HS-27A (cell line): ENCODE data around the gene LCE1C.
A peak's percentile ranks its signal among the peaks of the same experiment; 100 is the strongest.

Experiments used
- DNase-seq: peaks from one replicate; pipeline ENCODE4 v3.0.0-alpha.2; 2012; ENCODE audit warnings: low read depth, missing footprints

Gene LCE1C

DNA sequence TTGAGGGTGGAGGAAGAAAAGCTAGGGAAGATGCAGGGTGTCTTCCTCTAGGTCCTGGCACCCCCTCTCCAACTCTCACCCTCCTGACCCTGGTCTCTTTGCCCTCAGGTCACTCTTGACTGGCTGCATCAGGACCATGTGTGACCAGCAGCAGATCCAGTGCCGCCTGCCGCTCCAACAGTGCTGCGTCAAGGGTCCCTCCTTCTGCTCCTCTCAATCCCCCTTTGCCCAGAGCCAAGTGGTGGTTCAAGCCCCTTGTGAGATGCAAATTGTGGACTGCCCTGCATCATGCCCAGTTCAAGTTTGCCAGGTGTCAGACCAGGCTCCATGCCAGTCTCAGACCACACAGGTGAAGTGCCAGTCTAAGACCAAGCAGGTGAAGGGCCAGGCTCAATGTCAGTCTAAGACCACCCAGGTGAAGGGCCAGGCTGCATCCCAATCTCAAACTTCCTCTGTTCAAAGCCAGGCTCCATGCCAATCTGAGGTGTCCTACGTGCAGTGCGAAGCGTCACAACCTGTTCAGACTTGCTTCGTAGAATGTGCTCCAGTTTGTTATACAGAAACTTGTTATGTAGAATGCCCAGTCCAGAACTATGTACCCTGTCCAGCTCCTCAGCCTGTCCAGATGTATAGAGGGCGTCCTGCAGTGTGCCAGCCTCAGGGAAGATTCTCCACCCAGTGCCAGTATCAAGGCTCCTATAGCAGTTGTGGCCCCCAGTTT is 46.8 kb downstream of the LCE1C start:
- no peak for DNase-seq

GRCh38 chr1:152758636-152759035 is 47.8 kb downstream of the LCE1C start:
- DNase-seq, result no peak

DNA sequence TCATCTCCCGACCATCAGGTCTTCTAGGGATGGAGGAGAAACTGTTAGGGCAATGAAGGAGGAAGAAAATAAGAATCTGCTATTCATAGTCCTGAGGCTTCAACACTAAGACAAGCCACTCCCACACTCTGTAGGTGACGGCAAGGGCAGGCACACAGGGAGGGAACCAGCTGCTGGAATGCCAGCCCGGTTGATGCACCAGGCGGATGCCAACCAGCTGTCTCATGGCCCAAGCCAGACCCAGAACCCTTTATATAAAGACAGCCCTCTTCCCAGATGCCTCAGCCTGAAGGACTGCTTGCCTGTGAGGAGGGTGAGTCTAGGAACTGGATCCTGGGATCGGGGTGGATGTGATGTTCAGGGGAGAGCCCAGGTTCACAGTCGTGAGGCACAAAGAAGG is 48.7 kb downstream of the LCE1C start, which contains the start of gene KPRP:
Gene KPRP, plus strand, starts transcription at position 279 of the 400 bp plus-strand sequence. CDS start 1,564 bp downstream, outside the sequence.
- peak; percentile 59 for DNase-seq

DNA sequence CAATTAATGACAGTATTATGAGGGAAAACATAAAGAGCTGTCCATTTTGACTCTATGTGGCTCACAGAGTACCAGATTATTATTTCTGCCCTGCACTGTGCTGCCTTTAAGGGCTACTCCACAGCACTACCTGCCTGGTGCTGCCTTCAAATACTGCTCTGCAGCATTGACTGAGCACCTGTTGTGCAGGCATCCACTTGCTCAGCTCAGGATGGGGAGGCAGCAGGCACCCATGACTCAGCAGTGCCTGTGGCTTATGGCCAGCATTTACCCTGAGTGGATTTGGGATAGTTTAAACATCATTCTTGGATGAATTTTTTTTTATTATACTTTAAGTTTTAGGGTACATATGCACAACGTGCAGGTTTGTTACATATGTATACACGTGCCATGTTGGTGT is 49.6 kb downstream of the LCE1C start:
- no peak for DNase-seq
